Panc1 (cell line): Measurements from ENCODE around the gene KNDC1. TPM values are rescaled to one million over a fixed set of nuclear protein-coding genes. Genes with fewer than 3 reads are reported as not detected.

Experiments
- ATAC-seq: fragments of 200-7000 bp; cut with Tn5 transposase; 2 replicates; pipeline ENCODE4 v1.9.1; 2020; ENCODE audit warnings: mild to moderate bottlenecking, moderate library complexity
- BruUV-seq: library from RNA; stranded (reverse); fragments of 400-500 nt; replicated peaks from 2 replicates; lab custom pipeline; 2021; lab: Mats Ljungman, UMichigan
- CTCF ChIA-PET: fragments of 300-600 bp; sonication (Branson Sonifier 250); formaldehyde crosslinking; loops from one replicate; lab custom pipeline; 2022; ENCODE audit warnings: antibody characterized with exemption; lab: Charles Lee
- POLR2A ChIA-PET: fragments of 300-600 bp; sonication (Branson Sonifier 250); formaldehyde crosslinking; loops from one replicate; lab custom pipeline; 2022; ENCODE audit warnings: antibody characterized with exemption; lab: Charles Lee
- DNase-seq: peaks from one replicate; pipeline ENCODE4 v3.0.0-alpha.2; 2010; ENCODE audit warnings: low read depth, low spot score
- H3K27ac ChIP-seq: 2 replicates; pipeline ENCODE4 v1.5.1; 2011; ENCODE audit warnings: mild to moderate bottlenecking, low read length, inconsistent platforms
- H3K27me3 ChIP-seq: fragments of 200-500 bp; sonication (Bioruptor generic); 2 replicates; pipeline ENCODE4 v1.6.0; 2014; ENCODE audit warnings: low read length, inconsistent platforms; ENCODE audit not compliant: control insufficient read depth, insufficient read depth
- H3K36me3 ChIP-seq: fragments of 200-500 bp; sonication (Bioruptor generic); 2 replicates; pipeline ENCODE4 v1.5.1; 2014; ENCODE audit warnings: inconsistent platforms, mild to moderate bottlenecking, low read length, moderate library complexity; ENCODE audit not compliant: control insufficient read depth, insufficient read depth
- H3K4me1 ChIP-seq: 2 replicates; pipeline ENCODE4 v1.5.1; 2011; ENCODE audit warnings: inconsistent platforms, mild to moderate bottlenecking, low read length, moderate library complexity; ENCODE audit not compliant: control insufficient read depth, insufficient read depth
- H3K4me3 ChIP-seq, 2 experiments: 2 replicates each; pipeline ENCODE4 v1.5.1; 2011 to 2012; ENCODE audit warnings: low read depth in 2 of 2, low read length in 2 of 2, mild to moderate bottlenecking in 2 of 2, inconsistent platforms in 1 of 2, moderate library complexity in 1 of 2
- H3K9me3 ChIP-seq: fragments of 200-500 bp; sonication (Bioruptor generic); 2 replicates; pipeline ENCODE4 v1.5.1; 2014; ENCODE audit warnings: low read depth, mild to moderate bottlenecking, inconsistent platforms, low read length, moderate library complexity; ENCODE audit not compliant: control insufficient read depth, insufficient read depth
- POLR2AphosphoS5 ChIP-seq: IDR thresholded peaks from 2 replicates; pipeline ENCODE4 v1.6.1; 2012; ENCODE audit warnings: mild to moderate bottlenecking, low read depth, low read length, moderate library complexity
- SIN3A ChIP-seq: IDR thresholded peaks from 2 replicates; pipeline ENCODE4 v1.6.1; 2012; ENCODE audit warnings: low read depth, mild to moderate bottlenecking, low read length, moderate library complexity, borderline replicate concordance; ENCODE audit not compliant: insufficient read depth
- TCF7L2 ChIP-seq: IDR thresholded peaks from 2 replicates; pipeline ENCODE4 v1.6.1; 2011; ENCODE audit warnings: mild to moderate bottlenecking, low read depth, low read length, inconsistent platforms
- in situ Hi-C: cut with HindIII; loops from 2 replicates; pipeline ENCODE4 v1.10.0; 2016; ENCODE audit warnings: low sequenced_read_pairs, low pct_unique_long_range_greater_than_20kb
- intact Hi-C: fragments of 100-400 bp; cut with micrococcal nuclease; formaldehyde crosslinking; loops from one replicate; pipeline ENCODE4 v1.10.0; 2022; ENCODE audit not compliant: unreplicated experiment
- total RNA-seq: library from RNA; stranded (reverse); gene quantifications from one replicate; pipeline ENCODE4 v1.2.1, GENCODE V29; 2021; ENCODE audit not compliant: unreplicated experiment
- TF ChIP-seq, protein P1 (sequence below), 2 experiments: IDR thresholded peaks; 2 replicates each; pipeline ENCODE4 v1.6.1; 2011 to 2012; ENCODE audit warnings: low read depth in 2 of 2, control low read depth in 1 of 2, low read length in 1 of 2, mild to moderate bottlenecking in 1 of 2, moderate library complexity in 1 of 2; ENCODE audit not compliant: insufficient read depth in 1 of 2
- TF ChIP-seq, protein P2 (sequence below): fragments of 450-650 bp; IDR thresholded peaks from 2 replicates; pipeline ENCODE4 v1.5.1; 2017; ENCODE audit warnings: mild to moderate bottlenecking

KNDC1 gene
- total RNA-seq, 1 experiment from 2014 or later: 2.6 TPM

DNA sequence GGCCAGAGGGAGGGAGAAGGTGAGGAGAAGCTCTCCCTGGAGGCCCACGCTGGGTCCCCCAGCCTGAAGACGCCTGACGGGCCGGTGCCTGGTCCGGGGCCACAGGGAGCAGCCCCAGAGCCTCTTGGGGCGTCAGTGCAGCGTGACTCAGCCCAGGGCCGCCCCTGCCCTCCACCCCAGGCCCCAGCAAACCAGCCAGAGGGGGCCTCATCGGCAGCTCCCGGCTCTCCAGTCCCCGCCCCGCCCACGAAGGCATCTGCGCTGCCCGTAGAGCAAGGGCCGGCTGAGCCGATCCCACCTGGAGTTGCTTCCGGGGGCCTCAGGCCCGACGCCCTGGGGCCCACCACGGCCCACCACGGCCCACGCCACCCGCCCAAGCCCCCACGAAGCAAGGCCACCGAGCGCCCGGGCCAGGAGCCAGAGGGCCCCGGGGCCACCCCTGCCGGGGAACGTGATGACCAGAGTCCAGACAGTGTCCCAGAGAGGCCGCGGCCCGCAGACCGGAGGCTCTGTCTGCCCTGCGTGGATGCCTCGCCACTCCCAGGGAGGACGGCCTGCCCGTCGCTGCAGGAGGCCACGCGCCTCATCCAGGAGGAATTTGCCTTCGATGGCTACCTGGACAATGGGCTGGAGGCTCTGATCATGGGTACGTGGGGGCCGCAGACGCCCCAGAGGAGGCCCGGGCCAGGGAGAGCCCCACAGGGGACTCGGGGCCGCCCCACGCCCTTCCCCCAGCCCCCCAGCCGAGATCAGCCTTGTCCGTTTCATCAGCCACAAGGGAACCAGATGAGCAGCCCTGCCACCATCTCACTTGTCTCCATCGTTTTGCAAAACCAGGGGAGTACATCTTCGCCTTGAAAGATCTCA is 38.8 kb downstream of the KNDC1 start:
- Histone ChIP-seq H3K9me3 (no peaks in the 10 kb centered on the region), H3K36me3 (no peaks in the 10 kb centered on the region), H3K4me3 (no peak overlapping the region), H3K27ac (no peak overlapping the region), H3K27me3 (peaks cover 1% of the 10 kb centered on the region; the same call in 1 of the 2 replicates), H3K4me1 (no peaks in the 10 kb centered on the region)
- ChIA-PET CTCF (no interaction called here), POLR2A (no interaction called here)
- intact Hi-C loops (no loop called here), in situ Hi-C loops (no loop called here)
- no peak for DNase-seq
- ATAC-seq: no peak
- no peak for TF ChIP-seq POLR2AphosphoS5
- TF ChIP-seq SIN3A: no peak
- TF ChIP-seq, protein P1, sequence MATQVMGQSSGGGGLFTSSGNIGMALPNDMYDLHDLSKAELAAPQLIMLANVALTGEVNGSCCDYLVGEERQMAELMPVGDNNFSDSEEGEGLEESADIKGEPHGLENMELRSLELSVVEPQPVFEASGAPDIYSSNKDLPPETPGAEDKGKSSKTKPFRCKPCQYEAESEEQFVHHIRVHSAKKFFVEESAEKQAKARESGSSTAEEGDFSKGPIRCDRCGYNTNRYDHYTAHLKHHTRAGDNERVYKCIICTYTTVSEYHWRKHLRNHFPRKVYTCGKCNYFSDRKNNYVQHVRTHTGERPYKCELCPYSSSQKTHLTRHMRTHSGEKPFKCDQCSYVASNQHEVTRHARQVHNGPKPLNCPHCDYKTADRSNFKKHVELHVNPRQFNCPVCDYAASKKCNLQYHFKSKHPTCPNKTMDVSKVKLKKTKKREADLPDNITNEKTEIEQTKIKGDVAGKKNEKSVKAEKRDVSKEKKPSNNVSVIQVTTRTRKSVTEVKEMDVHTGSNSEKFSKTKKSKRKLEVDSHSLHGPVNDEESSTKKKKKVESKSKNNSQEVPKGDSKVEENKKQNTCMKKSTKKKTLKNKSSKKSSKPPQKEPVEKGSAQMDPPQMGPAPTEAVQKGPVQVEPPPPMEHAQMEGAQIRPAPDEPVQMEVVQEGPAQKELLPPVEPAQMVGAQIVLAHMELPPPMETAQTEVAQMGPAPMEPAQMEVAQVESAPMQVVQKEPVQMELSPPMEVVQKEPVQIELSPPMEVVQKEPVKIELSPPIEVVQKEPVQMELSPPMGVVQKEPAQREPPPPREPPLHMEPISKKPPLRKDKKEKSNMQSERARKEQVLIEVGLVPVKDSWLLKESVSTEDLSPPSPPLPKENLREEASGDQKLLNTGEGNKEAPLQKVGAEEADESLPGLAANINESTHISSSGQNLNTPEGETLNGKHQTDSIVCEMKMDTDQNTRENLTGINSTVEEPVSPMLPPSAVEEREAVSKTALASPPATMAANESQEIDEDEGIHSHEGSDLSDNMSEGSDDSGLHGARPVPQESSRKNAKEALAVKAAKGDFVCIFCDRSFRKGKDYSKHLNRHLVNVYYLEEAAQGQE (IDR thresholded peaks at IDR 0.05; ENCODE audit: insufficient read depth in 1 of 2, low read depth in 2 of 2, low read length in 1 of 2): no peak
- TF ChIP-seq, protein P2, sequence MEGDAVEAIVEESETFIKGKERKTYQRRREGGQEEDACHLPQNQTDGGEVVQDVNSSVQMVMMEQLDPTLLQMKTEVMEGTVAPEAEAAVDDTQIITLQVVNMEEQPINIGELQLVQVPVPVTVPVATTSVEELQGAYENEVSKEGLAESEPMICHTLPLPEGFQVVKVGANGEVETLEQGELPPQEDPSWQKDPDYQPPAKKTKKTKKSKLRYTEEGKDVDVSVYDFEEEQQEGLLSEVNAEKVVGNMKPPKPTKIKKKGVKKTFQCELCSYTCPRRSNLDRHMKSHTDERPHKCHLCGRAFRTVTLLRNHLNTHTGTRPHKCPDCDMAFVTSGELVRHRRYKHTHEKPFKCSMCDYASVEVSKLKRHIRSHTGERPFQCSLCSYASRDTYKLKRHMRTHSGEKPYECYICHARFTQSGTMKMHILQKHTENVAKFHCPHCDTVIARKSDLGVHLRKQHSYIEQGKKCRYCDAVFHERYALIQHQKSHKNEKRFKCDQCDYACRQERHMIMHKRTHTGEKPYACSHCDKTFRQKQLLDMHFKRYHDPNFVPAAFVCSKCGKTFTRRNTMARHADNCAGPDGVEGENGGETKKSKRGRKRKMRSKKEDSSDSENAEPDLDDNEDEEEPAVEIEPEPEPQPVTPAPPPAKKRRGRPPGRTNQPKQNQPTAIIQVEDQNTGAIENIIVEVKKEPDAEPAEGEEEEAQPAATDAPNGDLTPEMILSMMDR: no peak
- BruUV-seq: no TSS peak

DNA sequence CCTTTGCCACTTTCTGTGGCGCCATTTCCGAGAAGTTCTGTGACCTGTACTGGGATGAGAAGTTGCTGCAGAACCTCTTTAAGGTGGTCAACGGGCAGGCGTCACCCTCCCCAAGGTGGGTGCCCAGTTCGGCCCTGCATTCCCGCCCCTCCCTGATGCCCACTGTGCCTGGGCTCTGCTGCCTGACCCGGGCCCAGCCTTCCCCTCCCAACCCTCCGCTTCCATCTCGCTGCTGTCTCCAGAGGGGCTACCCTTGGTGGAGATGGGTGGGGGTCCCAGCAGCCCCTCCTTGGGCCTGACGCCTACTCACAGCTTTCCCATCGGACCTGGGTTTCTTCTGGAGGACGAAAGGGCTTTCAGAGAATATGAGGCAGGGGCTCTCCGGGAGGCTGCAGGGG is 39.5 kb downstream of the KNDC1 start:
- in situ Hi-C loops: no loop called here
- CTCF ChIA-PET: no interaction called here

More for the DNA sequence above, 39.5 kb downstream of the KNDC1 start:
- no peaks in the 10 kb centered on the region for H3K36me3 ChIP-seq
- no peak overlapping the region for H3K4me3 ChIP-seq
- POLR2A ChIA-PET: no interaction called here
- intact Hi-C loops: no loop called here
- H3K4me1 ChIP-seq: no peaks in the 10 kb centered on the region
- TF ChIP-seq TCF7L2: no peak
- TF ChIP-seq, protein P1 (IDR thresholded peaks at IDR 0.05; ENCODE audit: insufficient read depth in 1 of 2, low read depth in 2 of 2, low read length in 1 of 2): no peak
- TF ChIP-seq POLR2AphosphoS5: no peak
- TF ChIP-seq, protein P2: no peak
- TF ChIP-seq SIN3A: no peak
- BruUV-seq: no TSS peak
- no peak overlapping the region for H3K27ac ChIP-seq
- ATAC-seq: no peak
- no peaks in the 10 kb centered on the region for H3K9me3 ChIP-seq
- DNase-seq: no peak
- H3K27me3 ChIP-seq: no peaks in the 10 kb centered on the region
